ENCODE data around the gene ERCC6L2.
A peak's percentile ranks its signal among the peaks of the same experiment; 100 is the strongest.

ERCC6L2 gene

GRCh38 chr9:95979446-95979845, 104.0 kb downstream of the ERCC6L2 start:
- DNase-seq (ENCODE audit: low spot score), result no peak

DNA sequence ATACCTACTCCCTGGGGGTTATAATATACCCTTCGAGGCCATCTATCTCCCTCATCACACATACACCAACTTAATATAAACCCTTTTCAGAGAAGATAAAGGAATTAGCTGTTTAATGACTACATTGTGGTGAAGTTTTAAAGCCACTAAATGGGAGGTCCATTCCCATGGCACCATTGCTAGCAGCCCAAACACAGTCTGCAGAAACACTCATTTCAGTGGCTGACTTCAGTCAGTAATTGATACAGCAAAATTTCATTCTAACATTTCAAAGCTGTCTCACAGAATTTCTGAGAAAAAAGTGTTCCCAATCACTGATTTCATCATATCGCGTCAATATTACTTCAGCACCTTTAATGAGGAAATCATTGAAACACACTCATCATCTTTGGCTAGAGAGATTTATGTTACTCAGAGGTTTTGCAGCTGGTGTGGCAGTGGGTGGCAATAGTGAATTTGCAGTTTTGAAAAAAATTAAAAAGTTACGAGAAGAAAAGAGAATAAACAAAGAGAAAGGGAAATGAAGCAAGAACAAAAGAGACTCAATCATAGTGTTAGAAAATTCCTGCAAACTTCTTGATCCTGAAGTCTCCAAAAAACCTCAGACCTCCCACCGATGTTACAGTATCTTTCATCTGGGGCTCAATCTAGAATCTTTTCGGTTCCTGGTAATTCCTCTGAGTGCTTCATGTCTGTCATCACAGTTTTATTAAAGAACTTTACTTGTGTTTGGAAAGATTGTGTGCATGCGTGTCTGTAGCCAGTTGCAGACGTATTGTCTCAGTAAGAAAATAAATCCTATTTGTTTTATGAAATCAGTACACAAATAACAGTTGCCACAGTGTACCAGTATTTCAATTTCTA, 105.0 kb downstream of the ERCC6L2 start:
- DNase-seq (ENCODE audit: low spot score), result no peak

- DNase-seq (ENCODE audit: low spot score), result peak; percentile 43
These were observed 106.4 kb downstream of the ERCC6L2 start for GRCh38 chr9:95981761-95982390.

- DNase-seq (ENCODE audit: low spot score), result no peak
These were observed 110.1 kb downstream of the ERCC6L2 start for GRCh38 chr9:95985440-95986055.

DNA sequence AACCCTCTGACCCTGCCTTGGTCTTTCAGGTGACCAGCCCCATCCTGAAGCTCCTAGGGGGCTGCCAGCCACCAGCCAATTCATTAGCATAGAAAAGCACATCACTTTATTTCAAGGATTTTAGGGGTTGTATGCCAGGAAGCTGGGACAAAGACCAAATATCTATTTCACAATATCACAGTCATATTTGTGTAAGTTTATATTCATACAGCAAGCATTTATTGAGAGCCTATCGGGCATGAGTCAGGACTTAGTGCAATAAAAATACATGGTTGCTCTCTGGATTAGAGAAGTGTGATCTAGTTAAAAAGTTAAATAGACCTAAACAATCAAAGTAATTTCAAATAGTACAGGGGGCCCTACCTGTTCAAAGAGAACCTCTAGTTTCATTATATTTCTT, 113.8 kb downstream of the ERCC6L2 start:
- DNase-seq (ENCODE audit: low spot score), result no peak

DNA sequence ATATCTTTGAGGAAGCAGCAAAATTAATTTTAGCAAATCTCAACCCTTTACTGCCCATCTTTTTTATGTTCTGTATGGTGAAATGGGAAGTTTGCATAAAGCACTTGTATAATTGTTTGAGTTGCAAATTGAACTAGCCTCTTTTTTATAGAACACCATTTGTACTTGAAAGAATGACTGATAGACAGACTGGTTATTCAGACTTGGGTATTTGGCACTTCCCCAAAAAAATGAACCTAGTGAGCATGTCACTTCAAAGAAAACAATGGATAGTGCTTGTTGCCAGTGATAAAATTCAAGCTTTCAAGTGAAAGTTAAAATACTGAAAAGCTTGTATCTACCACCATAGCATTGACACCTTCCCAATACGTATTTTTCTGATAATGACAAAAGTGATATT, 115.8 kb downstream of the ERCC6L2 start:
- peak; percentile 55 for DNase-seq (ENCODE audit: low spot score)

DNA sequence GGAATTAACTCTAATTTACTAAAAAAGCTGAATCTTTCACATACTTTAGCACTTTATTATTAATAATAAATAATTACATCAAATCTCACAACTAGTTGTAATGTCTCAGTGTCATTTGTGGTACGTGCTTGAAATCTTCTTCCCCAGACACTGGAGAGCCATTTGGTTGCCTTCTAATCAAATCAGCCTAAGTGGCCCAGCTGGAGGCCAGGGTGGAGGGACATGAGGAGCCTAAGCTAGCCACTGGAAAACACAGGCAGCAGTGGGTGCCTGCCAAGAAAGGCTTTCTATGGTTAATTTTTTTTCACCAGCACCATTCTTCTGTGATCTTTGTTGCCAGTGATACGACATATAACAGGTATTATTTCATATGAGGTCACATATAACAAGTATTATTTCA, 117.0 kb downstream of the ERCC6L2 start:
- DNase-seq (ENCODE audit: low spot score), result no peak

DNA sequence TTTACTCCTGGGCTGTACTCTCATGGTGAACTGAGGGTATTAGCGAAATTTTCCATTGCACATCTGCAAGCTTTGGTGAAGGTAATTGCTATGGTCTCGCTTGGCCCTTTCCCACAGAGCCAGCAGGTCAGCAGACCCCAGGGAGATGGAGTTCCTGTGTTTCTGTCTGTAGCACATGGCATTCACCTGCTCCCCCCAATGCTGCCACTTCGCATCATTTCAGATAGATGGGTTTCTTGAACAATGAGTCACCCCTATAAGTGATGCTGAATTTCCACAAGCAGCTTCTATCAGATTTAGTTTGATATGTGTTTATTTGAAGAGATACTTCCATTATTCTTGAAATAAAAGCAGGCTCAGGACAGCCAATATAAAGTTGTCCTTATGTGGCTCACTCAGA, 117.8 kb downstream of the ERCC6L2 start:
- DNase-seq (ENCODE audit: low spot score), result no peak

- DNase-seq (ENCODE audit: low spot score), result no peak
These were observed 123.9 kb downstream of the ERCC6L2 start for GRCh38 chr9:95999390-95999789.

DNA sequence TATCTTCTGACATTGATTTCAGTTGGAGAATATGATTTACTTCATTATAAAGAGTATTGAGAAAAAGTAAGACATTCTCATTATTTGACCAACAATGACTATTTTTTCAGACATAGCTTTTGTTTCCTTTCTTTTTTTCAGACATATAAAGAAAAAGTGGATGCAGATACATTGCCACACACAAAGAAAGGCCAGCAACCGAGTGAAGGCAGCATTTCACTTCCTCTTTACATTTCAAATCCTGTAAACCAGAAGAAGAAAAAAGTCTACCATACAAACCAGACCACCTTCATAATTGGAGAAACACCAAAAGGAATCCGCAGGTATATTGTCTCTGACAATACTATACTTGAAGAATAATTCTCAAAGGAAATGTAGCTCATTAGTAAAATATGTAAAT, 128.9 kb downstream of the ERCC6L2 start:
- no peak for DNase-seq (ENCODE audit: low spot score)

DNA sequence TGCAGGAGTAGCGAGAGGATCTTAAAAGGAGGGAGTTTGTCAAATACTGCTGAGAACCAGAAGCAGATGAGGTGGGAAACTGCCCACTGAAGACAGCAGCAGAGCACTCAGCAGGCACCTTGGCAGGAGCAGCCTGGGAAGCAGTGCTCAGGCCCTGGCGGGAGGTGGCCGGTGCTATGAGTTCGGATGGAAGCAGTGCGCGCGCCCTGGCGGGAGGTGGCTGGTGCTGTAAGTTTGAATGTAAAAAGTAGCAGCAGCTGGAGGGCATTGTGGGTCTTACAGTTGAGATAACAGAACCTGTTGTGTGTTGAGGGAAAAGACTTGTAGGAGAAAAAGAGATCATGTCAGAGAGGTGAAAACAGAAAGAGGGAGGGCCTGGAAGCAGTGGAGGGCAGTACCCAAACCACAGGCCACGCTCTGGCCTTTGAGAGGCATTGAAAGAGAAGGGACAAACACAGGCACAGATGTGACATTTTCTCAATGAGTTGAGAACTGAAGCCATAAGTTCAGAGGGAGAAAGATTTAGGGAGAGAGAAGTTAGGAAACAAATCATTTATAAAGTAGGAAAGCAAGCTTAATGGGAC, 130.9 kb downstream of the ERCC6L2 start:
- no peak for DNase-seq (ENCODE audit: low spot score)

GRCh38 chr9:96006961-96007360, 131.5 kb downstream of the ERCC6L2 start:
- DNase-seq (ENCODE audit: low spot score), result no peak

DNA sequence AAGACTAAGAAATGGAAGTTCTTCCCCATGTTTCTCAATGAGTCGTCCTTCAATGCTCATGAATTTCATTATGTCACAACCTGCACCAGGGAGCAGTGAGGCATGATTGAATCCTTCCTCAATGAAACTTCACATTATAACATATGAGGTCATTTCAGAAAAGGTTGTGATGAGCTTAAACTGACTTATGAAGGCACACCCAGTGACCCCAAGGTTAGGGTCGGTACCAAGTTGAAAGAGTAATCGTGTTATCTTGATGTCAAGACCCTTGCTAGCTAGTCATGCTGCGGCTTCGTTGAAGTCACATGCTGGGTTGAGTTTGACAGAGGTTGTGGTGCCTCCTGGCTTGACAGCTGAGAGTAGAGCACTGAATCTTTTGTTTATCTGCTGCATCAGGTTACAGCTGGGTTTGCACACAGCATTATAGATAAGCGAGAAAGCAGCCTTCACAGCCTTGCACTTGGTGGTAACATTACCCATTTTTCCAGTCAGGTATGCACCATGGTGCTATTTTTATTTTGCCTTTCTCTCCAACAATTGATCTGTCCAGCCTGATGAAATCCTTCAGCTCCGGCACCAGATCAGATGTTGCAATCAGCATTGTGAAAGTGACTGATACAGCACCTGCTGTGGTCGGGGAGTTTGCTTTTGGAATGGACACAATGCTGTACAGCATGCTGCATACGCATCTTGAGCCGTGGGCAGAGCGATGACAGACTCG, 133.2 kb downstream of the ERCC6L2 start:
- no peak for DNase-seq (ENCODE audit: low spot score)

GRCh38 chr9:96009223-96009602, 133.7 kb downstream of the ERCC6L2 start:
- DNase-seq (ENCODE audit: low spot score), result no peak

GRCh38 chr9:96009690-96010472, 134.4 kb downstream of the ERCC6L2 start:
- DNase-seq (ENCODE audit: low spot score), result no peak

- DNase-seq (ENCODE audit: low spot score), result no peak
These were observed 138.6 kb downstream of the ERCC6L2 start for GRCh38 chr9:96014078-96014477.

DNA sequence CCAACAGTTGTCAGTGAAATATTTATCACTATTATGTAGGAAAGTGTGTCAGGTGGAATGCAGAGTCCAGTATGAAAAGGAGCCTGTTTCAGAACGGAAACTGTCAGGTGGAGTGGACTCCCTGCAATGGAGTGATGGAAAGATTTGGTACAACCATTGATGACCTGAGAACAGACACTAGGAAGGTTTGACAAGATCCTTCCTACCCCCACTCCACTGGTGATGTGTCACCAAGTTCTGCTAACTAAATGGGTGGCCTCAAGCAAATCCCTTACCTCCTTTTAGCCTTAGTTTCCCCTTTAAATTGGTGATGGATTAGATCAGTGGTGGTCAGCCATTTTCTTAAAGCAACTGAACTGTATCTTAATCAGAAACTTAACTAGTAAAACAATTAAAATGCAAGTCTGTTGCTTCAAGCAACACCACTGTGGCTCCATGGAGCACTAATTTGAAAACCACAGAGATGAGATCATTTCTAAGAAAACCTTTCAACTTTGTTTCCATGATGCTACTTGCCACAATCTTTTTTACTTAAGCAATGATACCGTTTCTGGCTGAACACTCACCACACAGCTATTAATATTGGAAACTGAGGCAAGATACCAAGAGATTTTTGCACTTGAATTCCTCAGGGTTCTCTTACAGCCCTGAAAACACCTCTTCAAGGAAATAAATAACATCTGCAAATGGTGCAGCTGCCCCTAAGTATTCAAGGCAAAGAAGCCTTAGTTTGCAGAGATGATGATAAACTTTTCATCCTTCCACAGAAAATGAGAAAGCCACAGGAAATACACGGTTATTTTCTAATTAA, 140.6 kb downstream of the ERCC6L2 start:
- DNase-seq (ENCODE audit: low spot score), result no peak
